Measurements from ENCODE around the gene PDE2A. TPM values are rescaled to one million over a fixed set of nuclear protein-coding genes. Genes with fewer than 3 reads are reported as not detected.

Gene PDE2A
- total RNA-seq, 1 donor from 2014 or later: 403 TPM

GRCh38 chr11:72710278-72710677 is 36.1 kb upstream of the PDE2A start:
- Histone ChIP-seq H3K9me3 (no peaks in the 10 kb centered on the region), H3K4me3 (no peak overlapping the region), H3K36me3 (peaks cover 60 to 69% of the 10 kb centered on the region in 2 donors), H3K4me1 (no peaks in the 10 kb centered on the region), H3K27ac (no peak overlapping the region), H3K27me3 (no peaks in the 10 kb centered on the region)
- intact Hi-C loops (cut with DNase I): no loop called here
- TF ChIP-seq, protein P1, sequence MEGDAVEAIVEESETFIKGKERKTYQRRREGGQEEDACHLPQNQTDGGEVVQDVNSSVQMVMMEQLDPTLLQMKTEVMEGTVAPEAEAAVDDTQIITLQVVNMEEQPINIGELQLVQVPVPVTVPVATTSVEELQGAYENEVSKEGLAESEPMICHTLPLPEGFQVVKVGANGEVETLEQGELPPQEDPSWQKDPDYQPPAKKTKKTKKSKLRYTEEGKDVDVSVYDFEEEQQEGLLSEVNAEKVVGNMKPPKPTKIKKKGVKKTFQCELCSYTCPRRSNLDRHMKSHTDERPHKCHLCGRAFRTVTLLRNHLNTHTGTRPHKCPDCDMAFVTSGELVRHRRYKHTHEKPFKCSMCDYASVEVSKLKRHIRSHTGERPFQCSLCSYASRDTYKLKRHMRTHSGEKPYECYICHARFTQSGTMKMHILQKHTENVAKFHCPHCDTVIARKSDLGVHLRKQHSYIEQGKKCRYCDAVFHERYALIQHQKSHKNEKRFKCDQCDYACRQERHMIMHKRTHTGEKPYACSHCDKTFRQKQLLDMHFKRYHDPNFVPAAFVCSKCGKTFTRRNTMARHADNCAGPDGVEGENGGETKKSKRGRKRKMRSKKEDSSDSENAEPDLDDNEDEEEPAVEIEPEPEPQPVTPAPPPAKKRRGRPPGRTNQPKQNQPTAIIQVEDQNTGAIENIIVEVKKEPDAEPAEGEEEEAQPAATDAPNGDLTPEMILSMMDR (IDR thresholded peaks at IDR 0.05): no peak
- no peak for DNase-seq (ENCODE audit: low spot score in 2 of 2)

- TF ChIP-seq, protein P1 (IDR thresholded peaks at IDR 0.05): no peak
- no peak overlapping the region for H3K27ac ChIP-seq
- intact Hi-C loops (cut with DNase I): no loop called here
- H3K4me3 ChIP-seq: no peak overlapping the region
- H3K4me1 ChIP-seq: no peaks in the 10 kb centered on the region
- H3K27me3 ChIP-seq: no peaks in the 10 kb centered on the region
- peaks cover 65 to 72% of the 10 kb centered on the region in 2 donors for H3K36me3 ChIP-seq
- no peak for DNase-seq (ENCODE audit: low spot score in 2 of 2)
- H3K9me3 ChIP-seq: no peaks in the 10 kb centered on the region
Observed at GRCh38 chr11:72709478-72710238, 35.4 kb upstream of the PDE2A start.

GRCh38 chr11:72707032-72707431 is 32.8 kb upstream of the PDE2A start:
- no peak overlapping the region for H3K4me3 ChIP-seq
- H3K27ac ChIP-seq: no peak overlapping the region
- H3K36me3 ChIP-seq: peaks cover 74 to 80% of the 10 kb centered on the region in 2 donors
- no peaks in the 10 kb centered on the region for H3K9me3 ChIP-seq
- H3K27me3 ChIP-seq: no peaks in the 10 kb centered on the region
- no peak for DNase-seq (ENCODE audit: low spot score in 2 of 2)
- intact Hi-C loops (cut with DNase I): no loop called here
- TF ChIP-seq, protein P1 (IDR thresholded peaks at IDR 0.05): no peak
- H3K4me1 ChIP-seq: peaks cover 0 to 12% of the 10 kb centered on the region in 2 donors

- H3K4me3 ChIP-seq: no peak overlapping the region
- no peaks in the 10 kb centered on the region for H3K9me3 ChIP-seq
- DNase-seq (ENCODE audit: low spot score in 2 of 2): no peak
- H3K27ac ChIP-seq: no peak overlapping the region
- TF ChIP-seq, protein P1 (IDR thresholded peaks at IDR 0.05): no peak
- intact Hi-C loops (cut with DNase I): no loop called here
- H3K36me3 ChIP-seq: peaks cover 71 to 78% of the 10 kb centered on the region in 2 donors
- no peaks in the 10 kb centered on the region for H3K27me3 ChIP-seq
- H3K4me1 ChIP-seq: peaks cover 0 to 12% of the 10 kb centered on the region in 2 donors
Observed at GRCh38 chr11:72706579-72706978, 32.4 kb upstream of the PDE2A start.

DNA sequence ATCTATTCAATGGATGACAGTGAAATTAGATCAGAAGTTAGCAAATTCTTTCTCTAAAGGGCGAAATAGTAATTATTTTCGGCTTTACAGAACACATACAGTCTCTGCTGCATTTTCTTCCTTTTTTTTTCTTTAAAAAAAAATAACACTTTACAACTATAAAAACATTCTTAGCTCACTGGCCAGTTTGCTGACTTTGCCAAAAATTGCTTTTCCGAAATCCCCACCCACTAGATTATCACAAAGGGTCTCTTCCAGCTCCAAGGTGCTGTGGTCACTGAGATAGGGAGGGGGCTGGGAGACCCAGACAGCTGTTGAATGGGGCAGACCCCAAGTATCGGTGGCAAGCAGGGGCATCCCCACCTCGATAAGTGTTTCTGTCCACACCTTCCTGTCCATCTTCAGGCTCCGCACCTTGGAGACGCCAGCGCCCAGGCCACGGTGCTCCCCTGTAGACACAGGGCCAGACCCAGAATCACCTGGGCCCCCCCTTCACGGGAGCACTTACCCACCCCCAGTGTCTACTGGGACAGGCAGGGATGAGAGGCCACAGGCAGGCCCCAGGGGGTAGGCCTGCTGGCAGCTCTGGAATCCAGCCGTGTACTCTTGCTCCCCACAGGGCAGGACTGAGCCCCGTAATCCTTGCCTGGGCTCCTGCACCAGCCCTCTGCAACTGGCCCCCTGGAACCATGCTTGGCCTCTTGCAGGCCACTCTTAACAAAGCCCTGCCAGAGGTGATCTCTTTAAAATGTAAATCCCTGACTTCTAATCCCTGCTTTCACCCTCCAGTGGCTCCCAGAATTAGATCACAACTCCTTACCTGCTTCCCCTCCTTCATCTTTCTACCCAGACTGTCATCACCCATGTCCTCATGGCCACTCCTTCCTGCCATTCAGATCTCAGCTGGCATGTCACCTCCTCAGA is 31.5 kb upstream of the PDE2A start:
- TF ChIP-seq, protein P1 (IDR thresholded peaks at IDR 0.05): no peak
- Histone ChIP-seq H3K9me3 (no peaks in the 10 kb centered on the region), H3K4me1 (peaks cover 0 to 12% of the 10 kb centered on the region in 2 donors), H3K4me3 (no peak overlapping the region), H3K36me3 (peaks cover 72 to 79% of the 10 kb centered on the region in 2 donors), H3K27ac (no peak overlapping the region), H3K27me3 (no peaks in the 10 kb centered on the region)
- intact Hi-C loops (cut with DNase I): no loop called here
- DNase-seq (ENCODE audit: low spot score in 2 of 2): no peak
